Hepatocyte (in vitro differentiated cells): ENCODE data around the gene HSPB8.

ENCODE experiments used
- EZH2 ChIP-seq: fragments of 200-600 bp; sonication (generic); IDR thresholded peaks from 2 replicates; pipeline ENCODE4 v1.6.1; 2016; ENCODE audit warnings: antibody characterized with exemption, mild to moderate bottlenecking, borderline replicate concordance
- EZH2phosphoT487 ChIP-seq: fragments of 200-600 bp; sonication (generic); IDR thresholded peaks from one replicate; pipeline ENCODE4 v1.6.1; 2018; ENCODE audit warnings: antibody characterized with exemption, mild to moderate bottlenecking, low read depth, moderate library complexity; ENCODE audit not compliant: unreplicated experiment, severe bottlenecking
- TF ChIP-seq, protein P1 (sequence below): fragments of 200-600 bp; sonication (generic); IDR thresholded peaks from 2 replicates; pipeline ENCODE4 v1.5.1; 2016; ENCODE audit warnings: antibody characterized with exemption, mild to moderate bottlenecking; ENCODE audit not compliant: poor library complexity

- TF ChIP-seq, protein P1, sequence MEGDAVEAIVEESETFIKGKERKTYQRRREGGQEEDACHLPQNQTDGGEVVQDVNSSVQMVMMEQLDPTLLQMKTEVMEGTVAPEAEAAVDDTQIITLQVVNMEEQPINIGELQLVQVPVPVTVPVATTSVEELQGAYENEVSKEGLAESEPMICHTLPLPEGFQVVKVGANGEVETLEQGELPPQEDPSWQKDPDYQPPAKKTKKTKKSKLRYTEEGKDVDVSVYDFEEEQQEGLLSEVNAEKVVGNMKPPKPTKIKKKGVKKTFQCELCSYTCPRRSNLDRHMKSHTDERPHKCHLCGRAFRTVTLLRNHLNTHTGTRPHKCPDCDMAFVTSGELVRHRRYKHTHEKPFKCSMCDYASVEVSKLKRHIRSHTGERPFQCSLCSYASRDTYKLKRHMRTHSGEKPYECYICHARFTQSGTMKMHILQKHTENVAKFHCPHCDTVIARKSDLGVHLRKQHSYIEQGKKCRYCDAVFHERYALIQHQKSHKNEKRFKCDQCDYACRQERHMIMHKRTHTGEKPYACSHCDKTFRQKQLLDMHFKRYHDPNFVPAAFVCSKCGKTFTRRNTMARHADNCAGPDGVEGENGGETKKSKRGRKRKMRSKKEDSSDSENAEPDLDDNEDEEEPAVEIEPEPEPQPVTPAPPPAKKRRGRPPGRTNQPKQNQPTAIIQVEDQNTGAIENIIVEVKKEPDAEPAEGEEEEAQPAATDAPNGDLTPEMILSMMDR, result no peak
- TF ChIP-seq EZH2 (no peak), EZH2phosphoT487 (no peak)
Measured at GRCh38 chr12:119198440-119198839, 19.7 kb downstream of the HSPB8 start.
